HG03159 (cell line): ENCODE results near the gene CFAP97D2.
"Not testable (repeated sequence)": the region's sequence is repeated elsewhere in the genome, so short reads cannot be mapped to it uniquely, and the experiment has no call there.

Experiments
- ATAC-seq: cut with Tn5 transposase; IDR thresholded peaks from one replicate; pipeline ENCODE4 v1.9.1; 2021; ENCODE audit warnings: mild to moderate bottlenecking, moderate library complexity; ENCODE audit not compliant: unreplicated experiment

CFAP97D2 gene

GRCh38 chr13:114198556-114198955, 19.5 kb downstream of the CFAP97D2 start:
- no peak for ATAC-seq

GRCh38 chr13:114199526-114199925, 20.5 kb downstream of the CFAP97D2 start:
- not testable (repeated sequence) for ATAC-seq

GRCh38 chr13:114199954-114200353, 20.9 kb downstream of the CFAP97D2 start:
- no peak for ATAC-seq

DNA sequence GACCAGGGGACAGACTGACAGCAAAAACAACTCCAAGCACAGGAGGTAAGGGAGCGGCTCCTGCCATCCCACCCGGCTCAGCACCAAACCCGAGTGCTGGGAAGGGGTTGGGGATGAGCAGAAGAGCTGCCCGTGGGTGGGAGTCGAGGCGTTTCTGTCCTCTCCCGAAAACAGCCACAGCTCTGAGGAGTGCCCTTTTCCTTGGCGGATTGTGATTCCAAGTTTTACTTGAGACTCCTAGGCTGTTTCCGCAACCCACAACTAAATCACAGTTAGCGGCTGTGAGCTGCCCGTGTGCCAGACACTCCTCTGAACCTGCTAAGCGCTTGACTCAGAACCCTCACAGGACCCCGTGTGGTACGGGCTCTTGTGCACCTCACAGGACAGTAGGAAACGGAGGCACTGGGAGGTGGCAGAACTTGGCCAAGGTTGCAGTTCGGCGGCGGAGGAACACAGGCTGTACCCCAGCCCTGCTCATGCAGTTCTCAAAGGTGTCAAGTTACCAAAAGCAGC, 21.4 kb downstream of the CFAP97D2 start:
- ATAC-seq, result no peak

- no peak for ATAC-seq
These were observed 23.5 kb downstream of the CFAP97D2 start for GRCh38 chr13:114202581-114202980.

DNA sequence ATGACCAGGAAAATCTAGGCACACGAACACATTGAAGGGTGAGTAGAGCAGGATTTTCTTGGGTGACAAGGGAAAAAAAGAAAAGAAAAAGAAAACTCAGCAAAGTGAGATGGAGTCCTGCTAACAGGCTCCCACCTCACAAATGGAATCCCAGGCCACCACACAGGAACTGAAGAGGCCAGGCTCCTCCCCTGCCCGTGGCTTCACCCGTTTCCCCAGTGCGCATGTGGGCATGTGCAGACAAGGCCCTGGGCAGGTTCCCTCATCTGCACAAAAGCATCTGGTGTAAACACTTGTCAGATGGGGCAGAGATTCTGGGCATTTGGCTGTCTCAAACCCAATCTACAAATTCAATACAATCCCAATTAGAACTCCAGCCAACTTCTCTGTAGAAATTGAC, 24.5 kb downstream of the CFAP97D2 start:
- no peak for ATAC-seq

DNA sequence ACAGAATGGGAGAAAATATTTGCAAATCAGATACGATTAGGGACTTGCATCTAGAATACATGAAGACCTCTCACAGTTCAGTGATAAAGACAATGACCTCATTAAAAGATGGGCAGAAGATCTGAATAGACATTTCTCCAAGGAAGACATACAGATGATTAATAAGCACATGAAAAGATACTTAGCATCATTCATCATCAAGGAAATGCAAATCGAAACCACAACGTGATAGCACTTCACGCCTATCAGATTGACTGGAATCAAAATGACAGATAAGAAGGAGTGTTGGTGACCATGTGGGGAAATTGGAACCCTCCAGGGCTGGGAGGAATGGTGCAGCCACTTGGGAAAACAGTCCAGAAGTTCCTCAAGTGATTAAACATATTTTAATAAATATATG, 25.8 kb downstream of the CFAP97D2 start:
- ATAC-seq, result no peak

DNA sequence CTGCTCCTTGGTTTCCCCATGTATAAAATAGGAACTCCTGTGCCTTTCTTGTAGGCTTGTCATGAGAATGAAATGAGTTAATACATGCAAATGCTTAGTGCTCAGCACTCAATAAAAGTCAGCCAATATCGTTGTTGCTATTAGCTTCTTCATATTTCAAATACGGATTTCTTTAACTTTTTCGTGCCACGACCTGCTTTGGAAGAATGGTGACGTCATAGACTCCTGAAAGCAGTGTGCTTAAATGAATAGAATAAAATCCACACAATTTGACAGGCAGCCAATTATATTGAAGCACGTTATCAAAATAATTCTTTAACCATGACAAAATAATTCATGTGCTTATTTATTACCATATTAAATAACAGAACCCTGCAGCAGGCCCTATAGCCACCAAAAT, 29.1 kb downstream of the CFAP97D2 start:
- ATAC-seq, result no peak

GRCh38 chr13:114211446-114212157, 32.5 kb downstream of the CFAP97D2 start:
- no peak for ATAC-seq

DNA sequence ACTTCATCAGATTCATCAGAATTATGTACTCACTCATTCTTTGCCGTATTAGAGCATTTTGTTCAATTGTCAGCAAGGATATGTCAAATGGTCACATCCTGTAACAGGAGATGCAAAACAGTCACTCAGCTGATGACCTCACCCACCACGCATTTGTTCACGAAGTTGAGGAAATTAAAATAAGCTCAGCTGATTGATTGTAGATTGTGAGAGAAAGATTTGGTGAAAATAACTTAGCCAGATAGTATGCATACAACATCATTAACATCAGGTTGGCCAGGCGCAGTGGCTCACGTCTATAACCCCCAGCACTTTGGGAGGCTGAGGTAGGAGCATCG, 33.1 kb downstream of the CFAP97D2 start:
- ATAC-seq, result no peak

DNA sequence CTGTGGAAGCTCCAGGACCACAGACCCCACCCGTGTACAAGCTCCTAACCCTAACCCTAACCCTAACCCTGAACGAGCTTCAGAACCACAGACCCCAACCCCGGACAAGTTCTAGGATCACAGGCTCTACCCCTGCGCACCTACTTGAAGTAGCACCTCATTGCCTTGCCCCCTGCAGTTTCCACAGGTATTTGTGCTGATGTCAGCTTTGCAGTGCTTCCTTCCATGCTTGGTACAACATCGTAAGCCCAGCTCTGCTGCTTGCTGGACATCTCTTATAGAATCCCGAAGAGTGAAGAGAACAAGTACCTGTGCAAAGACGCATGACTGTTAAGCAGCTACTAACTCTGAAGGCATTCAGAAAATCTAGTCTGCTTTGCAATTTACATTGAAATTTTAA, 34.9 kb downstream of the CFAP97D2 start:
- no peak for ATAC-seq

GRCh38 chr13:114219392-114219791, 40.3 kb downstream of the CFAP97D2 start:
- ATAC-seq, result no peak

DNA sequence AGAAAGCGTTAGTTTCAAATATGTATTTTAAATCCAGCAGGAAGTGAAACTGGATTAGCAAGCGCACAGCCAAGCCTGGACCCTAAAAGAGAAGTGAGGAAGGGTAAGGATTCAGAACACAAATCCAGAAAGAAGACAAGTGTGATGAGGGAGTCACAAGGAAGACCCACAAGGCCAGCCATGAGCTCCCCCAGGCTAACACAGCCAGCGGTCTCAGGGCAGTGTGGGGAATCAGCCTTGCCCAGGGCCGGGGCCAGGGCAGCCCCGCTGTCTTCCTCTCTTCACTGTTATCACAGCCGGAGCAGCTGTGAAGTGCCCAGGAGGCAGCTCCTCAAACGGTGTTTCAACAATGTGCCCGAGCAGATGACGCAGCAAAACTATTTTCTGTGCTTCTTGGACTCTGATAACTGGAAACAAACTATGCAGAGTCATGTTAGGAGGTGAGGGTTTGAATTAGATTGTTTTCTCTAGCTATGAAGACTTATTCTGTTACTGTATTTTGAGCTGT, 43.5 kb downstream of the CFAP97D2 start:
- no peak for ATAC-seq

GRCh38 chr13:114224201-114224600, 45.1 kb downstream of the CFAP97D2 start:
- ATAC-seq, result no peak

GRCh38 chr13:114225610-114226009, 46.6 kb downstream of the CFAP97D2 start:
- ATAC-seq, result no peak

DNA sequence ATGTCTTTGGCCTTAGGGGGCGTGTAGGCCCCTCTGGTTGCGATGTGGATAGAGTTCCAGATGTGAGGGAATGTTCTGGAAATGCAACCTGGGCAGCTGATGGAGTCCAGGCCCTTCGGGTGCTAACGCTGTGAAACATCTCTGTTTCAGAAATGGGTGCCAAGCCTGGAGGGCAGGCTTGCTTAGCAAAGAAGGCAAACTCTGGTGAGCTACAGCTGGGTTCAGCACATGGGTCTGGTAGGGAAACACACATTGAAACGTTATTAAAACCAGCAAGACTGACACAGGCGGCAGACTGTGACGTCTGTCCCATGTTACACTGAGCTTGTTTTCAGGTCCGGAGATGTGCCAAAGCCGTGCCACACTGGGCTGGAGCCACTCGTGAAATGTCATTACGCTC, 47.0 kb downstream of the CFAP97D2 start:
- no peak for ATAC-seq

GRCh38 chr13:114226699-114227323, 47.8 kb downstream of the CFAP97D2 start:
- peak; percentile 80 for ATAC-seq

DNA sequence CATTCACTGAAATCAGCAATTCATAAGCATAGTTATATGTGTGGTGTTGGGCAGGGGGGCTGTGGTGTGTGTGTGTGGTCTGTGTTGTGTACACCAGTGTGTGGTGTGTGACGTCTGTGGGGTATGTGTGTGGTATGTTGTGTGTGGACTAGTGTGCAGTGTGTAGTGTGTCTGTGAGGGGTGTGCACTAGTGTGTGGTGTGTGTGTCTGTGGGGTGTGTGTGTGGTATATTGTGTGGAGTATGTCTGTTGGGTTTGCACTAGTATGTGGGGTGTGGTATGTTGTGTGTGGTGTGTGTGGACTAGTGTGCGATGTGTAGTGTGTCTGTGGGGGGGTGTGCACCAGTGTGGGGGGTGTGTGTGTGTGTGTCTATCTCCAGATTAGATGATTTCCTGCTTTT, 48.5 kb downstream of the CFAP97D2 start:
- ATAC-seq, result no peak

- no peak for ATAC-seq
These were observed 49.1 kb downstream of the CFAP97D2 start for GRCh38 chr13:114228176-114228575.

- ATAC-seq, result no peak
These were observed 50.4 kb downstream of the CFAP97D2 start for GRCh38 chr13:114229506-114229905.

GRCh38 chr13:114230117-114230516, 51.1 kb downstream of the CFAP97D2 start:
- no peak for ATAC-seq

GRCh38 chr13:114230575-114230974, 51.5 kb downstream of the CFAP97D2 start:
- ATAC-seq, result no peak
